Peyer's patch (tissue), 4 donors: ENCODE measurements around the gene LY6G6F. TPM values are rescaled to one million over a fixed set of nuclear protein-coding genes. Genes with fewer than 3 reads are reported as not detected.
A peak's percentile ranks its signal among the peaks of the same experiment; 100 is the strongest.

Experiments used
- DNase-seq, 3 donors: peaks; one replicate each; pipeline ENCODE4 v3.0.0-alpha.2; 2017 to 2019
- H3K27ac ChIP-seq, 4 donors: fragments of 200-600 bp; sonication (generic); one replicate each; pipeline ENCODE4 v1.5.1; 2016 to 2019
- H3K27me3 ChIP-seq, 2 donors: fragments of 200-600 bp; sonication (generic); one replicate each; pipeline ENCODE4 v1.5.1; 2019
- H3K36me3 ChIP-seq, 3 donors: fragments of 200-600 bp; sonication (generic); one replicate each; pipeline ENCODE4 v1.5.1; 2016 to 2019
- H3K4me1 ChIP-seq, 4 donors: fragments of 200-600 bp; sonication (generic); one replicate each; pipeline ENCODE4 v1.5.1; 2016 to 2019
- H3K4me3 ChIP-seq, 4 donors: fragments of 200-600 bp; sonication (generic); 1 replicate in 3 of 4; 2 replicates in 1 of 4; pipeline ENCODE4 v1.5.1; 2016 to 2019; ENCODE audit warnings: mild to moderate bottlenecking in 1 of 4
- H3K9me3 ChIP-seq, 4 donors: fragments of 200-600 bp; sonication (generic); one replicate each; pipeline ENCODE4 v1.5.1; 2016 to 2019; ENCODE audit warnings: mild to moderate bottlenecking in 1 of 4
- POLR2A ChIP-seq, 2 donors: fragments of 450-650 bp; IDR thresholded peaks; one replicate each; pipeline ENCODE4 v1.5.1; 2017; ENCODE audit warnings: antibody characterized with exemption in 2 of 2, mild to moderate bottlenecking in 2 of 2, moderate library complexity in 2 of 2
- total RNA-seq, 4 donors: library from RNA; depleted of rRNA; stranded (reverse); fragments of >200 nt; gene quantifications; one replicate each; pipeline ENCODE4 v1.1.0, GENCODE V29; 2016
- TF ChIP-seq, protein P1 (sequence below), 6 experiments: fragments of 450-650 bp in 4 of 6; fragments of 200-600 bp in 2 of 6; sonication (generic) in 1 of 6; IDR thresholded peaks; one replicate each; pipeline ENCODE4 v1.5.1; 2017 to 2019; ENCODE audit warnings: antibody characterized with exemption in 6 of 6, mild to moderate bottlenecking in 3 of 6, moderate library complexity in 1 of 6

The LY6G6F gene
- total RNA-seq, 4 donors from 2014 or later: not detected

DNA sequence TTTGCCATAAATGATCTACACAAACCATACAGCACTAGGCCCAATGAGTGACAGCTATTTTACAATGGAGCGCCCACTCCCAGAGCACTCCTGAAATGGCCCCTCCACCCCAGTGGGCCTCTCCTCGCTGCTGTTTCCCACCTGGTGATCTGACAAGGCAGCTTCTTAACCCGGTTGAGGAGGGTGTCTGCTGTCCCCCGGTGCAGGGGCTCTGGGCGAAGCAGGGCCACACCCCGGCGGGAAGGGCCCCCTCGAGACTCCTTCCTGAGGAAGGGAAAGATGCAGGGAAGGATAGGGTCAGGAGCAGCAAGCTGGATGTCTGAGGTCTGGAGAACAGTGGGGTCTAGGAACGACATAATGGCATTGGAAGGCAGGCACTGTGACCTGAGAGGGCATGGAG, 13.8 kb upstream of the LY6G6F start:
- H3K4me3 ChIP-seq: no peak overlapping the region
- H3K9me3 ChIP-seq: no peaks in the 10 kb centered on the region
- H3K27me3 ChIP-seq: no peaks in the 10 kb centered on the region
- H3K4me1 ChIP-seq: peaks cover 0 to 5% (median 0%) of the 10 kb centered on the region in 4 donors
- no peak for DNase-seq
- TF ChIP-seq, protein P1, sequence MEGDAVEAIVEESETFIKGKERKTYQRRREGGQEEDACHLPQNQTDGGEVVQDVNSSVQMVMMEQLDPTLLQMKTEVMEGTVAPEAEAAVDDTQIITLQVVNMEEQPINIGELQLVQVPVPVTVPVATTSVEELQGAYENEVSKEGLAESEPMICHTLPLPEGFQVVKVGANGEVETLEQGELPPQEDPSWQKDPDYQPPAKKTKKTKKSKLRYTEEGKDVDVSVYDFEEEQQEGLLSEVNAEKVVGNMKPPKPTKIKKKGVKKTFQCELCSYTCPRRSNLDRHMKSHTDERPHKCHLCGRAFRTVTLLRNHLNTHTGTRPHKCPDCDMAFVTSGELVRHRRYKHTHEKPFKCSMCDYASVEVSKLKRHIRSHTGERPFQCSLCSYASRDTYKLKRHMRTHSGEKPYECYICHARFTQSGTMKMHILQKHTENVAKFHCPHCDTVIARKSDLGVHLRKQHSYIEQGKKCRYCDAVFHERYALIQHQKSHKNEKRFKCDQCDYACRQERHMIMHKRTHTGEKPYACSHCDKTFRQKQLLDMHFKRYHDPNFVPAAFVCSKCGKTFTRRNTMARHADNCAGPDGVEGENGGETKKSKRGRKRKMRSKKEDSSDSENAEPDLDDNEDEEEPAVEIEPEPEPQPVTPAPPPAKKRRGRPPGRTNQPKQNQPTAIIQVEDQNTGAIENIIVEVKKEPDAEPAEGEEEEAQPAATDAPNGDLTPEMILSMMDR (IDR thresholded peaks at IDR 0.05): no peak
- no peak for TF ChIP-seq POLR2A (IDR thresholded peaks at IDR 0.05)
- peaks cover 0 to 98% (median 0%) of the 10 kb centered on the region in 3 donors for H3K36me3 ChIP-seq
- H3K27ac ChIP-seq: no peak overlapping the region

DNA sequence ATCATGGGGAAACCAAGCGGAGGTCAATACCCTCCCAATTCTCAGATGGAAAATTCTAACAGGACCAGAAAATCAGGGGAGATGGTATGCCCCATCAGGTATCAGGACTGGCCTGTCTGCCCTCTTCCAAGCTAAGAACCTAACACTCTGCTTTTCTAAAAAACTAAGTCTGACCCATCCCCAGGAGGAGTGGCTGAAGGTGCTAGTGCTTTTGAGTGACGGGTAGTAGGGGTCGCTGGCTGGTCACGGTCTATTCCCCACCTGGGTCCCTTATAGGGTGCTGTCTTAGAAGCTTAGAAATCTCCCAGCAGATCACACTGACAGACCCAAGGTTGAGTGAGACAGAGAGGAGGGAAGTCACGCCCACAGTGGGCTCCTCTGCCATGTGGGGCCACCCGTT, 13.1 kb upstream of the LY6G6F start:
- peaks cover 0 to 92% (median 0%) of the 10 kb centered on the region in 3 donors for H3K36me3 ChIP-seq

DNA sequence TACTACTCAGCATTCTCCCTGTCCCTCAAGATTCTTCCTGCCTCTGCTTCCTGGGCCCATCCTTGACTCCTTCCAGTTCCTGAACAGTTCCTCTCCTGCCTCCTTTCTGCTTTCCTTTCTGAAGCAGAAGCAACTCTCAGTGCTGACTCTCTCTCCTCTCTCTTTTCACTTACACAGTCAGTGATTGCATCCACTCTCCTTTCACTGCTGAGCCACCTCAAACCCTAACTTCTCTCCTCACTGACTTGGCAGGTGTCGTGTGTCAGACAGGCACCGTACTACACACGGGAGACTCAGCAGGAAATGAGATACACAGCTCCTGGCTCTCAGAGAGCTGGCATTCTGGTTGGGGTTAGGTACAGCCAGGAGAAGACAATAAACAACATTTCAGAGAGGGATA, 9.1 kb upstream of the LY6G6F start:
- peaks cover 0 to 19% (median 9%) of the 10 kb centered on the region in 4 donors for H3K4me1 ChIP-seq
- TF ChIP-seq, protein P1 (IDR thresholded peaks at IDR 0.05): no peak
- no peak for TF ChIP-seq POLR2A (IDR thresholded peaks at IDR 0.05)
- no peak overlapping the region for H3K4me3 ChIP-seq
- no peak overlapping the region for H3K27ac ChIP-seq
- peaks cover 0 to 68% (median 0%) of the 10 kb centered on the region in 3 donors for H3K36me3 ChIP-seq
- DNase-seq: no peak
- H3K9me3 ChIP-seq: no peaks in the 10 kb centered on the region
- H3K27me3 ChIP-seq: no peaks in the 10 kb centered on the region

More for the DNA sequence above, 13.1 kb upstream of the LY6G6F start:
- no peaks in the 10 kb centered on the region for H3K9me3 ChIP-seq
- no peak for DNase-seq
- no peak overlapping the region for H3K27ac ChIP-seq
- no peaks in the 10 kb centered on the region for H3K27me3 ChIP-seq
- TF ChIP-seq, protein P1 (IDR thresholded peaks at IDR 0.05): no peak
- TF ChIP-seq POLR2A (IDR thresholded peaks at IDR 0.05): no peak
- H3K4me3 ChIP-seq: no peak overlapping the region
- H3K4me1 ChIP-seq: peaks cover 0 to 5% (median 0%) of the 10 kb centered on the region in 4 donors

DNA sequence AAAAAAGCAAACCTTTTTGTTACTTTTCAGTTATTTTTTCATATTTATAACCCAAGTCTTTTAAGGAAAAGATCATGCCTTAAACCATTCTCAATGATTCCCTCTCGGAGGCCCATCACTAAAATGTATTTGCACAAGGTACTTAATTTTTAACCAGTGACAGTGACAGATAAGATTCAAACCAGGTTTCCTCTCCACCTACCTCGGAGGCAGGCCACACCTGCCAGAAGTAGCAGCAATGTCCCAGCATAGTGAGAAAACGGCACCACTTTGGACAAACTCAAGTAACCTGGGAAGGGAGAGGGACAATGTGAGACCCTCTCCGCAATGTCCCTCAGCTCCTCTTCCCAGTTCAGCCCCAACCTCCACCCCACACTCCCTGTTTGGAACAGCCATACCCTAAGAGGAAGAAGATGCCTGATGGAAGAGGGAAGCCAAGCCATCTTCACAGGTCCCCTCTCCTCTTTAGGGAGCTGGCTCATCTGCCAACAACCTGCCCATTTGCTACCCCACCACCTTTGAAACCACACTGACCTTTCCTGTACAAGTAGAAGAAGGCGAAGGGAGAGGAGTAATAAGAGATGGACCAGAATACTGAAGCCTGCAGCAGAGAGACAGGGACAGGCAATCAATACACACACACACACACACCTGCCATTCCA, 5.8 kb upstream of the LY6G6F start:
- TF ChIP-seq POLR2A (IDR thresholded peaks at IDR 0.05): no peak
- TF ChIP-seq, protein P1 (IDR thresholded peaks at IDR 0.05): no peak
- no peak for DNase-seq
- Histone ChIP-seq H3K27me3 (no peaks in the 10 kb centered on the region), H3K4me1 (peaks cover 0 to 26% (median 9%) of the 10 kb centered on the region in 4 donors), H3K27ac (no peak overlapping the region), H3K36me3 (peaks cover 0 to 35% (median 0%) of the 10 kb centered on the region in 3 donors), H3K4me3 (no peak overlapping the region), H3K9me3 (no peaks in the 10 kb centered on the region)

DNA sequence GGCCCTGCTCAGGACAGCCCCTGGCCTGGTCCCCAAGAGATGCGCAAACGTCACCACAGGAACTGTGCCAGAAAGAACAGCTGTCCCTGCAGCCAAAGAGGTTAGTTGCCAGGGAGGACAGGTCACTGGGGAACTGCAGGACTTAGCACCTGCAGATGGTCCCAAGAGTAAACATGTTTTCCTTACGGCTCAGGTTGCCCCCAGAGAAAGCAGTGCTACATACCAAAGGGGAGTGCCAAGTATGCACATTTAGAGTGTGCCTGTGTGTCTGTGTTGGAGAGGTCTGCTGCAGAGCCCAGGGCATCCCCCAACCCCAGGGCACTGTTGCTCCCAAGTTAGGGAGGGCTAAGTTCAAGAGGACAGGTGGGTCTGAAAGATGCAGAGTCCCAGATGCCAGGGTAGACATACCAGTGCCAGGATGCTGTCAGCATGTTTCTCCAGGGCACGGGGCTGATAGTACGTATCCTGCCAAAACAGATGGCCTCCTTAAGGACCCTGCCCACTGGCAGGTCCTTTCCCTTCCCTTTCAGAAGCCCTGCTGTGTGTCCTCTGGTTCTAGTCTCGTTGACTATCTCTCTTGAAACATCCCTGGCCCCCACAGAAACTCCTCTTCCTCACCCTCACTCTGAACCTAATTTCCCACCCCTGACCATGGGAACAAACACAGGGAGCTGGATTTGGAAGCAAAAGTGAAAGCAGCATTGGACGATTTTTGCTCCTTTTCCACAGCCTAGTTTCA, 4.8 kb upstream of the LY6G6F start:
- Histone ChIP-seq H3K27ac (peak overlapping the region; percentile 95 to 99 (median 97)), H3K27me3 (no peaks in the 10 kb centered on the region), H3K4me1 (peaks cover 0 to 26% (median 9%) of the 10 kb centered on the region in 4 donors), H3K4me3 (peak overlapping the region; percentile 77 to 85 (median 82)), H3K36me3 (peaks cover 0 to 26% (median 0%) of the 10 kb centered on the region in 3 donors), H3K9me3 (no peaks in the 10 kb centered on the region)
- DNase-seq: no peak
- TF ChIP-seq POLR2A (IDR thresholded peaks at IDR 0.05): no peak
- TF ChIP-seq, protein P1 (IDR thresholded peaks at IDR 0.05): no peak
